Astrocyte of the cerebellum (primary cell): ENCODE results near the gene PRR7.

Source experiments
- DNase-seq: peaks from one replicate; pipeline ENCODE4 v3.0.0-alpha.2; 2011; ENCODE audit warnings: low read depth
- H3K4me3 ChIP-seq: 2 replicates; pipeline ENCODE4 v1.5.1; 2011; ENCODE audit warnings: mild to moderate bottlenecking, low read depth, low read length, moderate library complexity
- CTCF ChIP-seq: IDR thresholded peaks from 2 replicates; pipeline ENCODE4 v1.5.1; 2012; ENCODE audit warnings: low read length, low read depth, moderate library complexity, mild to moderate bottlenecking; ENCODE audit errors: missing control alignments
- in situ Hi-C: cut with HindIII; loops from 2 replicates; pipeline ENCODE4 v1.10.0; 2017; ENCODE audit warnings: low sequenced_read_pairs

Gene PRR7

DNA sequence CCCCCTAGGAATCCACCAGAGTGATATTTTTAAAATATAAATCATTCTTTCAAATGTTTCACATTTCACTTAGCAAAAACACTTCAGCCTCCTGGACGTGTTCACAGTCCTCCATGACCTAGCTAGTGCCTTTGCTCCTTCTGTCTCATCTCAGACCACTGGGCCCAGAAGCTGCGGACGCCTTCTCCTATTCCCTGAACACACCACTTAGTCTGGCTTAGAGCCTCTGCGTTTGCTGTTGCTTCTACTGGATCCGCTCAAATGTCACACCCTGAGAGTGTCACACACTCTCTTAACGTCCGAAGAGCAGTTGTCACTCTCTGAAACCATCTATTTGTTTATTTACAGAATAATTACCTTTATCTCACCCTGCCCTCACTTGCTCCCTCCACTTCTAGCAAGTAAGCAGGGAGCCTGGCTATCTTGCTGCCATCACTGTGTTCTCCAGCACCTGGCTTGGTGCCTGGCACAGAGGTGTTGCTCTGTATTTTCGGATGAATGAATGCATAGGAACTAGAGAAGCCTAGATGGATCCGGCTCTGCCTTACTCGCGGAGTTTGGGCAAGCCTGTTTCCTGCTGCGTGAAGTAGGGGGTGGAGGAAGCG lies 21.3 kb upstream of the PRR7 start:
- peak overlapping the region; percentile 53 for H3K4me3 ChIP-seq
- in situ Hi-C loops: no loop called here
- TF ChIP-seq CTCF: no peak
- DNase-seq: no peak

- TF ChIP-seq CTCF: no peak
- peak; percentile 100 for DNase-seq
- in situ Hi-C loops: no loop called here
- H3K4me3 ChIP-seq: peak overlapping the region; percentile 53
Observed at GRCh38 chr5:177425801-177426565, 20.6 kb upstream of the PRR7 start.

- H3K4me3 ChIP-seq: peak within 1 kb of the TSS; percentile 75
- DNase-seq: no peak
- TF ChIP-seq CTCF: no peak
- in situ Hi-C loops: no loop called here
Observed at GRCh38 chr5:177426566-177427210, 19.9 kb upstream of the PRR7 start, which contains the start of gene GRK6. Gene GRK6 (plus strand): TSS chr5:177426676. CDS start chr5:177426846, 170 bp downstream.

- no peak for DNase-seq
- peak overlapping the region; percentile 75 for H3K4me3 ChIP-seq
- in situ Hi-C loops: no loop called here
- no peak for TF ChIP-seq CTCF
Observed at GRCh38 chr5:177427211-177427822, 19.3 kb upstream of the PRR7 start.

- in situ Hi-C loops: no loop called here
- no peak for TF ChIP-seq CTCF
- DNase-seq: no peak
- H3K4me3 ChIP-seq: peak overlapping the region; percentile 75
Observed at GRCh38 chr5:177427919-177428573, 18.6 kb upstream of the PRR7 start.
